LNCaP clone FGC (cell line): ENCODE measurements around the gene CMSS1.
"Not testable (repeated sequence)": the region's sequence is repeated elsewhere in the genome, so short reads cannot be mapped to it uniquely, and the experiment has no call there.

Experiments
- DNase-seq: peaks from one replicate; pipeline ENCODE4 v3.0.0-alpha.2; 2011; ENCODE audit warnings: low read depth
- H3K4me3 ChIP-seq: 2 replicates; pipeline ENCODE4 v1.5.1; 2011; ENCODE audit warnings: mild to moderate bottlenecking, low read depth, low read length, control low read depth
- TF ChIP-seq, protein P1 (sequence below): IDR thresholded peaks from 2 replicates; pipeline ENCODE4 v1.5.1; 2012; ENCODE audit warnings: mild to moderate bottlenecking; ENCODE audit not compliant: control insufficient read depth, insufficient read depth; ENCODE audit errors: extremely low read depth

CMSS1 gene

DNA sequence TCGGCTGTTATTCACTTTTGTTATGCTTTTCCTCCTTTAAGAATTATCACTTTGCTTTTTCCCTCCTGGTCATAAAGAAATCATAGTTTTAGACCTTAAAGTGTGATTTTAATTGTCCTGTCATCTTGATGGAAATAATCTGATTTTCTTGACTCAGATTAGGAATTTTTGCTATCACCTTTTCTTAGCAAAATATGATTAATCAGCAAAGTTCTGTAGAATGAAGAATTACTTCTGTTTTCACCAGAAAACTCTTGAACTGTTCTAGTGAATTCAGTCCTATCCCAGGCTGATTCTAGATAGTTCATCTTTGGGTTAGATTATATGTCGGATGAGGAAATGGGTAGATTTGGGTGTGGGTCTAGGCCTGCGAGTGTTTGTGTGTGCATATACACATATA, 12.2 kb downstream of the CMSS1 start:
- TF ChIP-seq, protein P1, sequence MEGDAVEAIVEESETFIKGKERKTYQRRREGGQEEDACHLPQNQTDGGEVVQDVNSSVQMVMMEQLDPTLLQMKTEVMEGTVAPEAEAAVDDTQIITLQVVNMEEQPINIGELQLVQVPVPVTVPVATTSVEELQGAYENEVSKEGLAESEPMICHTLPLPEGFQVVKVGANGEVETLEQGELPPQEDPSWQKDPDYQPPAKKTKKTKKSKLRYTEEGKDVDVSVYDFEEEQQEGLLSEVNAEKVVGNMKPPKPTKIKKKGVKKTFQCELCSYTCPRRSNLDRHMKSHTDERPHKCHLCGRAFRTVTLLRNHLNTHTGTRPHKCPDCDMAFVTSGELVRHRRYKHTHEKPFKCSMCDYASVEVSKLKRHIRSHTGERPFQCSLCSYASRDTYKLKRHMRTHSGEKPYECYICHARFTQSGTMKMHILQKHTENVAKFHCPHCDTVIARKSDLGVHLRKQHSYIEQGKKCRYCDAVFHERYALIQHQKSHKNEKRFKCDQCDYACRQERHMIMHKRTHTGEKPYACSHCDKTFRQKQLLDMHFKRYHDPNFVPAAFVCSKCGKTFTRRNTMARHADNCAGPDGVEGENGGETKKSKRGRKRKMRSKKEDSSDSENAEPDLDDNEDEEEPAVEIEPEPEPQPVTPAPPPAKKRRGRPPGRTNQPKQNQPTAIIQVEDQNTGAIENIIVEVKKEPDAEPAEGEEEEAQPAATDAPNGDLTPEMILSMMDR, result no peak
- DNase-seq, result no peak
- H3K4me3 ChIP-seq, result no peak overlapping the region

DNA sequence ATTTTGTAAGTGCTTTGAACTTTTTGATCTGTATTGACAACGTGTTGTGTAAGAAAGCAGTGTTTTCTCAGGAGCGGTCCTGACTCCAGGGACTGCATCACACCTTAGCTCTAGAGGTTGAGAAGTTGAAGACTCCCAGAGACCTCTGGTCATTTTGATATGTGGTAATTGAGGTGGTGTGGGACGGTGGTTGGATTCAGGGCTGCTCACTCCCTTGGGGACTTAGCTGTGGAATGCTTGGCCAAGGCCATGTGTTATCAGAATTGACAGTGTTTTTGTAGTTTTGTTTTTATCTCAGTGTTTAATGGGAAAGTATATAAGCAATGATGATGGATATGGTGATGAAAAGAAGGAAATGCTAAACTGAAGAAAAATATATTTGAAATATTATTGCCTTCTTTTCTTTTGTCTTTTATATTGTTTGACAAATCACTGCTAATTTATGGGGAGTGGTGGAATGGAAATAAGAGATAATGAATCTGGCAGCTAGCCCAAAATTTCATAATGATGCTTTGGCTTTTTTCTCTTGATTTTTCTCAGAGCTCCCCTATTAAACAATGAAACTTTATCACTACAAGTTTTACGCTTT, 16.0 kb downstream of the CMSS1 start:
- H3K4me3 ChIP-seq, result no peak overlapping the region
- TF ChIP-seq, protein P1, result no peak
- DNase-seq, result no peak

DNA sequence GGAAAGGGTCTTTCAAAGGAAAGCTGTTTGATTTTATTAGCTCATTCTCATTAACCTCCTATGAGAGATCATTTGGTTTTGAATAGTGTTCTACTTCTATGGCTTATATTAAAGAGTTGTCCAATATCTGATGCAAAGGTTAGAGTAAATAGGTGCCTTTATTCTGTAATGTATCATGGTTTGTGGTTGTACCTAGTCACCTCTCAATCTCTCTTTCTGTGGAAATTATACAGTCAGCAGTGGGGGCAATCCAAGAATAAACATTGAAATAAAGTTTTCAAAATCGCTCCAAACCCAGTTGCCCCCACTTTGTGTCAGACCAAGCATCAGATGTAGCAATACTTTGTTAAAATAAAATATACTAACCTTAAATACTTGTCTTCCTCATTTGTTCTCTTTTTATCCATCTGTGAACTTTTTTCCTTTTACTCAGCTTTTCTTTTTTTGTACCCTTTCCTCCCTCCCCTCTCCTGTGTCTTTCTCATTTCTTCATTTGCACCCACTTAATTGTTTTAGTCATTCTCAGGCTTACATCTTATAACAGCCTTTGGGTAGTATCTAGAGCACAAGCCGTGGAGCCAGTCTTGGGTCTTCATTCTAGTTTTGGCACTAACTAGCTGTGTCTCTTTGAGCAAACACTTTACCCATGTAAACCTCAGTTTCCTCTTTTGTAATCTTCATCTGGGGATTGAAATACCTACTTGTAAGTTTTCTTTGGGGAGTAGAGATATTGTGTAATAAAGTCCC, 16.7 kb downstream of the CMSS1 start:
- no peak for DNase-seq
- no peak overlapping the region for H3K4me3 ChIP-seq
- TF ChIP-seq, protein P1, result no peak

DNA sequence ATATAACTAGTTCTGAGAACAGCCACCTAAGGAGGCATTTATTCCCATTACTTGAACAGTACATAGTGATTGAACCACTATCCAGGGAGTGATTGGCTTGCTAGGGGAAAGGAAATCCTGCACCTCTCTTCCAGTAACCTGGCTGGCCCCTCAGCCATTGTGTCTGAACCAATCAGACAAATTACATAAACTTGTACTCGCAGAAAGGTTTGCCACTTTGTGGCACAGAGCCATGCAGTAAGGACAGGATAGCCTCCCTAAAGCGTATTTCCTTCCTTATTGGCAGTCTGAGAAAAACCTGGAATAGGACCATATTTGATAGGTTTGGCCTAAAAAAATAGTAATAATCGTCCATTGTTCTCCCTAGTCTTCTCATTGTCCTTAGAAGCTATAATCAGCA, 19.0 kb downstream of the CMSS1 start:
- TF ChIP-seq, protein P1, result no peak
- no peak for DNase-seq
- H3K4me3 ChIP-seq, result no peak overlapping the region

DNA sequence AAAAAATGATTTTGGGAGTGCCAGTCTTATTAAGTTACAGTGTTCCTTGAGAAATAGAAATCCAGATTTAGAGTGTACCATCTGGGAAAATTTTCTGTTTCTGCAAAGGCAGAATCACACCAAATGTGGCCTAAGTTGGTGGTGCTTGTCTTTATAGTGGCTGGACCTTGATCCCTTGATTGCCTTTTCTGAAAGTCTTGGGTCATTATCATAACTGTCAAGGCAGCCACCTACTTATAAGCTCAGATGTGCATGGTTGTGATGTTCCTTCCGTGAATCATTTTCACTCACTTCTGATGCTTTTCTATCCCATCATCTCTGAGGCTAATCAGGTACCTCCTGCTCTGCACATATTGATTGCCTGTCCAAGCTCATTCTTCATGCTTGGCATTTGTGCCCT, 20.1 kb downstream of the CMSS1 start:
- no peak overlapping the region for H3K4me3 ChIP-seq
- TF ChIP-seq, protein P1, result no peak
- no peak for DNase-seq

DNA sequence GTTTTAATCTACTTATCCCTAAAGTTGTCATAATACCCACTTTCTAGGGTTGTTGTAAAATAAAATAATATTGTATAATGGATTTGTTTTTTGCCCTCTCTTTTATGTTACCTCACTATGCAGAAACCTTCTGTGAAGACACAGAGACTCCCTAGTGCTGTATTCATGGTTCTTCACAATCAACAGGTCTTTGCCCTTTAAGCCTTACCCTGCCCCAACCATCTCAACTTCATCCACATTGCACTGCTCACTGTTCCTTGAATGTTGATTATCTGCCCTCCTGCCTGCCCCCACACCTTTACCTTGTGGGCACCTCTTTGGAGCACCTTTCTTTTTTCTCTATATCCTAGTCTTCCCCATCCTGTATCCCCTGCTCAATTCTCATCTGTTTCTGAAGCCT, 21.1 kb downstream of the CMSS1 start:
- TF ChIP-seq, protein P1, result no peak
- no peak overlapping the region for H3K4me3 ChIP-seq
- no peak for DNase-seq

DNA sequence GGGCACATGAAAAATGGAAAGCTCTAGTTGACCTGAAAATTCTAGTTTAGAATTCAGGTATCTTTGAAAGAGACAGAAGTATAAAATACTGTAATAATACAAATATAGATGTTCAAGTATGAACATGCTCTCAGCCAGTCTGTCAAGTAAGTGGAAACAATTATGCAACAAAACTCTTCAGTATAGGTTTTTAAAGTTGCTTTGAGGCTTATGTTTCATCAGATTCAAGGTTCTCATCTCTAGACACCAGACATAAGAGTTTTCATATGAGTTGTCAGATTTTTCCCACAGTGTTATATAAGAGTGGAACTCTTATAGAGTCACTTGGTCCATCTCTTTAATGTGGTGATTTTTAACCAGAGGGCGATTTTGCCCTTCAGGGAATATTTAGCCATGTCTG, 22.0 kb downstream of the CMSS1 start:
- no peak for DNase-seq
- no peak overlapping the region for H3K4me3 ChIP-seq
- TF ChIP-seq, protein P1, result no peak

DNA sequence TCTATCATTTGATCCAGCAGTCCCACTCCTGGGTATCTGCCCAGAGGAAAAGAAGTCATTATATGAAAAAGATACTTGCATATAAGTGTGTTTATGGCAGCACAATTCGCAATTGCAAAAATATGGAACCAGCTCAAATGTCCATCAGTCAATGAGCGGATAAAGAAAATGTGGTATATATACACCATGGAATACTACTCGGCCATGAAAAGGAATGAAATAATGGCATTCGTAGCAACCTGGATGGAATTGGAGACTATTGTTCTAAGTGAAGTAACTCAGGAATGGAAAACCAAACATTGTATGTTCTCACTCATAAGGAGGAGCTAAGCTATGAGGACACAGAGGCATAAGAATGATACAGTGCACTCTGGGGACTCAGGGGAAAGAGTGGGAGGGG, 24.3 kb downstream of the CMSS1 start:
- DNase-seq, H3K4me3 ChIP-seq: not testable (repeated sequence)
